H1 (cell line): ENCODE results near the gene FAM83G. TPM values are rescaled to one million over a fixed set of nuclear protein-coding genes. Genes with fewer than 3 reads are reported as not detected.
"Not testable (repeated sequence)": the region's sequence is repeated elsewhere in the genome, so short reads cannot be mapped to it uniquely, and the experiment has no call there.

Experiments
- CTCF ChIA-PET: fragments of 300-600 bp; sonication (Branson Sonifier 250); formaldehyde crosslinking; loops from one replicate; lab custom pipeline; 2021; ENCODE audit not compliant: partially characterized antibody; lab: Charles Lee
- POLR2A ChIA-PET: fragments of 300-600 bp; sonication (Branson Sonifier 250); formaldehyde crosslinking; loops from one replicate; lab custom pipeline; 2021; ENCODE audit warnings: inconsistent platforms; ENCODE audit not compliant: partially characterized antibody; lab: Charles Lee
- DNase-seq, 2 experiments: peaks; one replicate each; pipeline versions ENCODE4 v3.0.0 to v3.0.0-alpha.2; 2010 to 2022; ENCODE audit warnings: low spot score in 2 of 2, low read depth in 1 of 2, mixed read lengths in 1 of 2
- FAIRE-seq: peaks from 2 replicates; lab custom pipeline; 2011; peaks lifted over from hg19 to GRCh38; lab: Jason Lieb, UNC
- H2AFZ ChIP-seq: 2 replicates; pipeline ENCODE4 v1.8.1; 2012; ENCODE audit warnings: low read length, inconsistent platforms
- H2AK5ac ChIP-seq: 2 replicates; pipeline ENCODE4 v1.6.1; 2013; ENCODE audit warnings: low read depth, low read length
- H2BK120ac ChIP-seq: replicated peaks from 2 replicates; pipeline ENCODE3; 2013; ENCODE audit warnings: low read depth, low read length, inconsistent platforms
- H2BK12ac ChIP-seq: 2 replicates; pipeline ENCODE4 v1.6.1; 2013; ENCODE audit warnings: low read depth, low read length
- H2BK15ac ChIP-seq: 2 replicates; pipeline ENCODE4 v1.6.1; 2013; ENCODE audit warnings: low read length
- H2BK20ac ChIP-seq: 2 replicates; pipeline ENCODE4 v1.6.1; 2013; ENCODE audit warnings: low read length
- H2BK5ac ChIP-seq: 2 replicates; pipeline ENCODE4 v1.6.1; 2013; ENCODE audit warnings: low read depth, low read length
- H3K14ac ChIP-seq: 2 replicates; pipeline ENCODE4 v1.6.1; 2013; ENCODE audit warnings: inconsistent platforms; ENCODE audit not compliant: insufficient read length
- H3K18ac ChIP-seq: 2 replicates; pipeline ENCODE4 v1.6.1; 2013; ENCODE audit warnings: low read length; ENCODE audit errors: extremely low read depth
- H3K23ac ChIP-seq: 2 replicates; pipeline ENCODE4 v1.6.1; 2013; ENCODE audit warnings: inconsistent platforms; ENCODE audit not compliant: insufficient read length
- H3K23me2 ChIP-seq: 2 replicates; pipeline ENCODE4 v1.6.1; 2013; ENCODE audit warnings: low read depth, low read length
- H3K27ac ChIP-seq: 2 replicates; pipeline ENCODE4 v1.6.1; 2011; ENCODE audit warnings: low read depth, low read length, inconsistent platforms
- H3K27me3 ChIP-seq, 4 experiments: replicated peaks in 1 of 4; 1 replicate in 1 of 4; 2 replicates in 3 of 4; pipeline versions ENCODE4 v1.6.1 to v1.8.1; 2011 to 2013; ENCODE audit warnings: low read length in 3 of 4, mild to moderate bottlenecking in 3 of 4, inconsistent platforms in 2 of 4, mixed read lengths in 2 of 4, moderate library complexity in 1 of 4; ENCODE audit not compliant: control insufficient read depth in 3 of 4, insufficient read depth in 3 of 4; ENCODE audit errors: extremely low read depth in 1 of 4
- H3K36me3 ChIP-seq, 4 experiments: 2 replicates each; pipeline versions ENCODE4 v1.6.1 to v1.8.1; 2011 to 2013; ENCODE audit warnings: mild to moderate bottlenecking in 4 of 4, low read length in 3 of 4, moderate library complexity in 2 of 4, control low read depth in 1 of 4, inconsistent platforms in 1 of 4; ENCODE audit not compliant: insufficient read depth in 4 of 4, control insufficient read depth in 2 of 4
- H3K4ac ChIP-seq: replicated peaks from 2 replicates; pipeline ENCODE3; 2013; ENCODE audit warnings: low read length, low read depth, mixed read lengths, inconsistent platforms; ENCODE audit not compliant: insufficient read length
- H3K4me1 ChIP-seq, 4 experiments: replicated peaks in 1 of 4; 1 replicate in 1 of 4; 2 replicates in 3 of 4; pipeline versions ENCODE4 v1.6.1 to v1.8.1; 2011 to 2013; ENCODE audit warnings: low read length in 3 of 4, inconsistent platforms in 2 of 4, mixed read lengths in 1 of 4; ENCODE audit not compliant: insufficient read depth in 4 of 4, control insufficient read depth in 3 of 4
- H3K4me2 ChIP-seq, 2 experiments: 2 replicates each; pipeline versions ENCODE4 v1.6.1 to v1.8.1; 2011 to 2013; ENCODE audit warnings: low read depth in 2 of 2, low read length in 2 of 2, control low read depth in 1 of 2, inconsistent platforms in 1 of 2, mild to moderate bottlenecking in 1 of 2; ENCODE audit not compliant: insufficient read depth in 1 of 2
- H3K4me3 ChIP-seq, 4 experiments: fragments of 200-600, 300-600 bp in 1 of 4; sonication (generic), shearing (Covaris generic), sonication (Bioruptor Twin) in 1 of 4; 2 replicates each; pipeline versions ENCODE4 v1.5.1 to v1.8.1; 2011 to 2016; ENCODE audit warnings: low read length in 4 of 4, low read depth in 3 of 4, control low read depth in 2 of 4, inconsistent platforms in 2 of 4, mild to moderate bottlenecking in 2 of 4, mixed read lengths in 1 of 4, moderate library complexity in 1 of 4; ENCODE audit not compliant: insufficient read depth in 2 of 4; ENCODE audit errors: extremely low read depth in 1 of 4
- H3K56ac ChIP-seq: replicated peaks from 2 replicates; pipeline ENCODE3; 2013; ENCODE audit warnings: low read depth, mild to moderate bottlenecking, mixed read lengths, low read length, inconsistent platforms; ENCODE audit not compliant: insufficient read length
- H3K79me1 ChIP-seq: 2 replicates; pipeline ENCODE4 v1.6.1; 2013; ENCODE audit warnings: low read depth, low read length, control low read depth
- H3K79me2 ChIP-seq, 2 experiments: 2 replicates each; pipeline versions ENCODE4 v1.6.1 to v1.8.1; 2012 to 2013; ENCODE audit warnings: low read length in 2 of 2, mild to moderate bottlenecking in 2 of 2, inconsistent platforms in 1 of 2; ENCODE audit not compliant: insufficient read depth in 2 of 2, control insufficient read depth in 1 of 2
- H3K9ac ChIP-seq, 4 experiments: replicated peaks in 1 of 4; 1 replicate in 1 of 4; 2 replicates in 3 of 4; pipeline versions ENCODE4 v1.6.1 to v1.8.1; 2011 to 2013; ENCODE audit warnings: low read depth in 3 of 4, low read length in 3 of 4, control low read depth in 2 of 4, mild to moderate bottlenecking in 2 of 4, moderate library complexity in 2 of 4, inconsistent platforms in 1 of 4; ENCODE audit errors: extremely low read depth in 1 of 4
- H3K9me3 ChIP-seq, 2 experiments: 2 replicates each; pipeline versions ENCODE4 v1.6.1 to v1.8.1; 2012 to 2013; ENCODE audit warnings: mild to moderate bottlenecking in 2 of 2, moderate library complexity in 2 of 2, control low read depth in 1 of 2, inconsistent platforms in 1 of 2, low read depth in 1 of 2, low read length in 1 of 2, mixed read lengths in 1 of 2; ENCODE audit not compliant: insufficient read depth in 2 of 2
- H4K20me1 ChIP-seq, 2 experiments: replicated peaks in 1 of 2; 2 replicates each; pipeline versions ENCODE3 to v1.8.1; 2011 to 2013; ENCODE audit warnings: inconsistent platforms in 2 of 2, low read length in 2 of 2, mild to moderate bottlenecking in 1 of 2; ENCODE audit not compliant: insufficient read depth in 2 of 2, control insufficient read depth in 1 of 2
- H4K5ac ChIP-seq: 2 replicates; pipeline ENCODE4 v1.6.1; 2013; ENCODE audit warnings: low read length, low read depth, mixed read lengths, inconsistent platforms; ENCODE audit not compliant: insufficient read length
- H4K8ac ChIP-seq: 2 replicates; pipeline ENCODE4 v1.8.0; 2013; ENCODE audit warnings: mild to moderate bottlenecking, moderate library complexity, low read length, inconsistent platforms; ENCODE audit not compliant: insufficient read depth; ENCODE audit errors: extremely low read depth
- H4K91ac ChIP-seq: replicated peaks from 2 replicates; pipeline ENCODE3; 2013; ENCODE audit warnings: low read length, mixed read lengths, inconsistent platforms; ENCODE audit not compliant: insufficient read length
- WGBS, 2 experiments: shearing (Covaris generic) in 1 of 2; methylation state at CpG; one replicate each; pipeline versions ENCODE4 v1.1.6 to v1.1.7; 2013 to 2015; ENCODE audit warnings: low lambda C conversion rate in 2 of 2, mixed read lengths in 2 of 2, inconsistent platforms in 1 of 2, low coverage in 1 of 2, missing lambda C conversion rate in 1 of 2; ENCODE audit not compliant: insufficient replicate concordance in 2 of 2, insufficient coverage in 1 of 2, insufficient read length in 1 of 2; ENCODE audit errors: extremely low coverage in 1 of 2, missing lambda C conversion rate in 1 of 2; 5-methylcytosine and 5-hydroxymethylcytosine counted together
- polyA plus RNA-seq, 7 experiments: library from polyadenylated mRNA; depleted of rRNA in 3 of 7; stranded (reverse) in 5 of 7; unstranded in 2 of 7; fragments of >200 nt in 5 of 7; fragments of 200-250 nt in 2 of 7; gene quantifications; 1 replicate in 5 of 7; 2 replicates in 1 of 7; 4 replicates in 1 of 7; pipeline versions ENCODE4 v1.2.1 to v1.2.3, GENCODE V29; 2011 to 2013; ENCODE audit warnings: missing spikeins in 2 of 7, mixed read lengths in 2 of 7
- total RNA-seq: library from RNA; stranded (reverse); fragmentation: NEBNext Ultra II Directional; extraction: Animal tissue kit (Norgen Biotek cat#: 25700); gene quantifications from 2 replicates; pipeline ENCODE4 v1.2.1, GENCODE V29; 2021

The FAM83G gene
- total and polyA plus RNA-seq, 2 of the 8 experiments (the other 6 are each of a cell fraction or from before 2014, with no cell fraction given): 15.4 to 29.0 TPM

- H2AK5ac ChIP-seq, CTCF ChIA-PET, H4K5ac ChIP-seq, H2BK20ac ChIP-seq, POLR2A ChIA-PET, H3K9ac ChIP-seq, H2BK120ac ChIP-seq, H3K4me1 ChIP-seq, H3K9me3 ChIP-seq, H3K4me3 ChIP-seq, H4K8ac ChIP-seq, H3K27me3 ChIP-seq, H4K20me1 ChIP-seq, FAIRE-seq, H3K79me2 ChIP-seq, H3K79me1 ChIP-seq, H3K56ac ChIP-seq, H4K91ac ChIP-seq, H3K4ac ChIP-seq, H3K36me3 ChIP-seq, H3K23me2 ChIP-seq, H2BK15ac ChIP-seq, H3K27ac ChIP-seq, H2AFZ ChIP-seq, H3K4me2 ChIP-seq, H2BK12ac ChIP-seq, H3K18ac ChIP-seq, H3K23ac ChIP-seq, H3K14ac ChIP-seq, DNase-seq, H2BK5ac ChIP-seq: not testable (repeated sequence)
- WGBS, 2 experiments: no CpG with 5 or more reads among the region's 8 CpGs
Measured at GRCh38 chr17:19043032-19043431, 38.5 kb upstream of the FAM83G start.

GRCh38 chr17:19042369-19042768, 37.8 kb upstream of the FAM83G start:
- H2BK120ac ChIP-seq, H3K9ac ChIP-seq: not testable (repeated sequence)

More at GRCh38 chr17:19042369-19042768, 37.8 kb upstream of the FAM83G start:
- H2BK15ac ChIP-seq, H4K5ac ChIP-seq, H3K36me3 ChIP-seq, H3K27ac ChIP-seq, H2AFZ ChIP-seq, H3K79me1 ChIP-seq, H4K8ac ChIP-seq, H3K4me1 ChIP-seq, H2BK5ac ChIP-seq, H3K4me2 ChIP-seq, H2BK20ac ChIP-seq, H2BK12ac ChIP-seq, H2AK5ac ChIP-seq, H4K91ac ChIP-seq, H3K27me3 ChIP-seq, H3K4me3 ChIP-seq, H3K4ac ChIP-seq, H4K20me1 ChIP-seq, FAIRE-seq, H3K18ac ChIP-seq, H3K56ac ChIP-seq, H3K14ac ChIP-seq, CTCF ChIA-PET, H3K23me2 ChIP-seq, H3K79me2 ChIP-seq, H3K9me3 ChIP-seq, DNase-seq, H3K23ac ChIP-seq, POLR2A ChIA-PET: not testable (repeated sequence)
- WGBS, 2 experiments: no CpG with 5 or more reads among the region's 14 CpGs
